ENCODE measurements around the gene ACTL8.

The ACTL8 gene

GRCh38 chr1:17755120-17755519 is at the start of gene ACTL8:
TSS of gene ACTL8 (plus strand) at chr1:17755333. CDS start at chr1:17823009, 67,676 bp downstream.
- in situ Hi-C loops (cut with HindIII; ENCODE audit: low sequenced_read_pairs) = no loop called here
- no peak within 1 kb of the TSS for H3K4me3 ChIP-seq (ENCODE audit: low read depth, low read length)
- peak; percentile 25 for TF ChIP-seq CTCF (IDR thresholded peaks at IDR 0.05; ENCODE audit: low read depth, low read length)
- DNase-seq (ENCODE audit: low read depth, low spot score) = no peak

GRCh38 chr1:17706445-17706844 is 48.7 kb upstream of the ACTL8 start:
- no peak for DNase-seq (ENCODE audit: low read depth, low spot score)
- in situ Hi-C loops (cut with HindIII; ENCODE audit: low sequenced_read_pairs) = no loop called here
- H3K4me3 ChIP-seq (ENCODE audit: low read depth, low read length) = no peak overlapping the region
- TF ChIP-seq CTCF (IDR thresholded peaks at IDR 0.05; ENCODE audit: low read depth, low read length) = no peak

GRCh38 chr1:17709981-17710380 is 45.2 kb upstream of the ACTL8 start:
- in situ Hi-C loops (cut with HindIII; ENCODE audit: low sequenced_read_pairs) = no loop called here
- DNase-seq (ENCODE audit: low read depth, low spot score) = no peak
- H3K4me3 ChIP-seq (ENCODE audit: low read depth, low read length) = no peak overlapping the region
- TF ChIP-seq CTCF (IDR thresholded peaks at IDR 0.05; ENCODE audit: low read depth, low read length) = no peak

GRCh38 chr1:17710889-17711576 is 44.1 kb upstream of the ACTL8 start:
- H3K4me3 ChIP-seq (ENCODE audit: low read depth, low read length) = no peak overlapping the region
- in situ Hi-C loops (cut with HindIII; ENCODE audit: low sequenced_read_pairs) = no loop called here
- TF ChIP-seq CTCF (IDR thresholded peaks at IDR 0.05; ENCODE audit: low read depth, low read length) = no peak
- no peak for DNase-seq (ENCODE audit: low read depth, low spot score)

- in situ Hi-C loops (cut with HindIII; ENCODE audit: low sequenced_read_pairs) = no loop called here
- no peak for DNase-seq (ENCODE audit: low read depth, low spot score)
- TF ChIP-seq CTCF (IDR thresholded peaks at IDR 0.05; ENCODE audit: low read depth, low read length) = no peak
- H3K4me3 ChIP-seq (ENCODE audit: low read depth, low read length) = no peak overlapping the region
These were observed 43.6 kb upstream of the ACTL8 start for GRCh38 chr1:17711577-17711910.

GRCh38 chr1:17711941-17712340 is 43.2 kb upstream of the ACTL8 start:
- DNase-seq (ENCODE audit: low read depth, low spot score) = no peak
- no peak overlapping the region for H3K4me3 ChIP-seq (ENCODE audit: low read depth, low read length)
- in situ Hi-C loops (cut with HindIII; ENCODE audit: low sequenced_read_pairs) = no loop called here
- no peak for TF ChIP-seq CTCF (IDR thresholded peaks at IDR 0.05; ENCODE audit: low read depth, low read length)
